ENCODE results near the gene SLC47A1. TPM values are rescaled to one million over a fixed set of nuclear protein-coding genes. Genes with fewer than 3 reads are reported as not detected.
A peak's percentile ranks its signal among the peaks of the same experiment; 100 is the strongest.

Gene SLC47A1
- total and polyA plus RNA-seq, 2 of the 13 experiments (the other 11 are each of a cell fraction or from before 2014, with no cell fraction given) = 42.1 to 67.5 TPM

DNA sequence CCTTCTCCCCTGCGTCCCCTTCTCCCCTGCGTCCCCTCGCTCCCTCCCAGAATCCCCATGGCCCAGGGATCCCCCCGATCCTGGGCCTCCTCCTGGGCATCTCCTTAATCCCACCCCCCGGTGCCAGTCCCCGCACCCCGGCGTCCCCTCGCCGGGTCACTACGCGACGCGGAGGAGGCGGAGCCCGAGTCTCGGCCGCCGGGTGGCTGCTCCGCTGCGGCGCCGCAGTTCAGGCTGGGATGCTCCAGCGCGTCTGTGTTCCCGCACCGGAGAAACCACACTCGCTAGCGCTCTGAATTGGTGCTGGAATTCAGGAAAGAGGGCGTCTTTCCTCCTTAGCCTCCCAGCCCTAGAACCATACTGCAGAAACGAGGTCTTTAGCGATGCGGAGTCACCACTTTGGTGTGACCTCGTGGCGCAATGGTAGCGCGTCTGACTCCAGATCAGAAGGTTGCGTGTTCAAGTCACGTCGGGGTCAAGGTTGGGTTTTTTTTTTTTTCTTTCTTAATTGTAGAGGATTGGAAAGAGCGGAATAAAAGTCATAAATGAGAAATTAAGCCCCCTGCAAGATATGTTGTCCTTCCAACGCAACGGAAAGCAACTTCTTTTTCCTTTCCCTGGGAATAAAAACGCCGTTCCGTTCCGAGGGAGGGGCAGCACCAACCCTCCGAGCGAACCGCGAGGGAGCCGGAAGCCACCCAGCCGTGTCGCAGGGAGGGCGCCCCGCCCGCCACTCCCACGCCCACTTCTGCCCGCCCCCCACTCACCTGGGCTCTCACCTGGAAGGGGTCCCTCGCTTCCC lies 25.7 kb upstream of the SLC47A1 start (continued):
- peak; percentile 39; the same call in 1 of the 2 replicates for TF ChIP-seq ZNF629 (CRISPR knock-in tag; conservative IDR thresholded peaks at IDR 0.05)
- 0 out of 2 replicates have a peak, but pooled peaks have one; percentile 51 for TF ChIP-seq MIER2 (CRISPR knock-in tag; IDR thresholded peaks at IDR 0.05)
- no peak for TF ChIP-seq ZNF207 (IDR thresholded peaks at IDR 0.05; ENCODE audit: borderline replicate concordance)
- TF ChIP-seq FOXA1 (IDR thresholded peaks at IDR 0.05) = no peak
- TF ChIP-seq FOXA1 (CRISPR knock-in tag; IDR thresholded peaks at IDR 0.05) = no peak
- TF ChIP-seq, protein P1, sequence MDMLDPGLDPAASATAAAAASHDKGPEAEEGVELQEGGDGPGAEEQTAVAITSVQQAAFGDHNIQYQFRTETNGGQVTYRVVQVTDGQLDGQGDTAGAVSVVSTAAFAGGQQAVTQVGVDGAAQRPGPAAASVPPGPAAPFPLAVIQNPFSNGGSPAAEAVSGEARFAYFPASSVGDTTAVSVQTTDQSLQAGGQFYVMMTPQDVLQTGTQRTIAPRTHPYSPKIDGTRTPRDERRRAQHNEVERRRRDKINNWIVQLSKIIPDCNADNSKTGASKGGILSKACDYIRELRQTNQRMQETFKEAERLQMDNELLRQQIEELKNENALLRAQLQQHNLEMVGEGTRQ (IDR thresholded peaks at IDR 0.05; ENCODE audit: low read depth, low read length) = no peak
- TF ChIP-seq, protein P1 (CRISPR knock-in tag; IDR thresholded peaks at IDR 0.05; ENCODE audit: borderline replicate concordance) = no peak
- TF ChIP-seq, protein P2, sequence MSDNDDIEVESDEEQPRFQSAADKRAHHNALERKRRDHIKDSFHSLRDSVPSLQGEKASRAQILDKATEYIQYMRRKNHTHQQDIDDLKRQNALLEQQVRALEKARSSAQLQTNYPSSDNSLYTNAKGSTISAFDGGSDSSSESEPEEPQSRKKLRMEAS (IDR thresholded peaks at IDR 0.05) = peak; percentile 84
- TF ChIP-seq CBX2 (IDR thresholded peaks at IDR 0.05; ENCODE audit: low read depth, low read length) = no peak
- no peak for TF ChIP-seq CBX2 (CRISPR knock-in tag; IDR thresholded peaks at IDR 0.05; ENCODE audit: low read depth)
- no peak; the same call in 1 of the 2 replicates for TF ChIP-seq ZNF775 (CRISPR knock-in tag; IDR thresholded peaks at IDR 0.05; ENCODE audit: borderline replicate concordance)
- no peak for TF ChIP-seq TBX3 (IDR thresholded peaks at IDR 0.05; ENCODE audit: borderline replicate concordance)
- no peak for TF ChIP-seq ZNF33B (CRISPR knock-in tag; IDR thresholded peaks at IDR 0.05)
- TF ChIP-seq KLF11 (CRISPR knock-in tag; IDR thresholded peaks at IDR 0.05) = 0 out of 2 replicates have a peak, but pooled peaks have one; percentile 61
- TF ChIP-seq, protein P3, sequence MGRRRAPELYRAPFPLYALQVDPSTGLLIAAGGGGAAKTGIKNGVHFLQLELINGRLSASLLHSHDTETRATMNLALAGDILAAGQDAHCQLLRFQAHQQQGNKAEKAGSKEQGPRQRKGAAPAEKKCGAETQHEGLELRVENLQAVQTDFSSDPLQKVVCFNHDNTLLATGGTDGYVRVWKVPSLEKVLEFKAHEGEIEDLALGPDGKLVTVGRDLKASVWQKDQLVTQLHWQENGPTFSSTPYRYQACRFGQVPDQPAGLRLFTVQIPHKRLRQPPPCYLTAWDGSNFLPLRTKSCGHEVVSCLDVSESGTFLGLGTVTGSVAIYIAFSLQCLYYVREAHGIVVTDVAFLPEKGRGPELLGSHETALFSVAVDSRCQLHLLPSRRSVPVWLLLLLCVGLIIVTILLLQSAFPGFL (CRISPR knock-in tag; IDR thresholded peaks at IDR 0.05) = no peak
- peak; percentile 59; the same call in 1 of the 2 replicates for TF ChIP-seq TBX2 (CRISPR knock-in tag; IDR thresholded peaks at IDR 0.05; ENCODE audit: borderline replicate concordance)
- peak; percentile 56; the same call in 1 of the 2 replicates for TF ChIP-seq HOXA5 (CRISPR knock-in tag; IDR thresholded peaks at IDR 0.05)
- TF ChIP-seq BHLHE40 (IDR thresholded peaks at IDR 0.05; ENCODE audit: low read length) = no peak
- TF ChIP-seq JDP2 (CRISPR knock-in tag; IDR thresholded peaks at IDR 0.05; ENCODE audit: borderline replicate concordance) = no peak
- TF ChIP-seq, protein P4, sequence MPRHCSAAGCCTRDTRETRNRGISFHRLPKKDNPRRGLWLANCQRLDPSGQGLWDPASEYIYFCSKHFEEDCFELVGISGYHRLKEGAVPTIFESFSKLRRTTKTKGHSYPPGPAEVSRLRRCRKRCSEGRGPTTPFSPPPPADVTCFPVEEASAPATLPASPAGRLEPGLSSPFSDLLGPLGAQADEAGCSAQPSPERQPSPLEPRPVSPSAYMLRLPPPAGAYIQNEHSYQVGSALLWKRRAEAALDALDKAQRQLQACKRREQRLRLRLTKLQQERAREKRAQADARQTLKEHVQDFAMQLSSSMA (CRISPR knock-in tag; IDR thresholded peaks at IDR 0.05) = no peak
- TF ChIP-seq SUZ12 (IDR thresholded peaks at IDR 0.05; ENCODE audit: low read depth, low read length) = no peak
- 0 out of 2 replicates have a peak, but pooled peaks have one; percentile 64 for TF ChIP-seq HES4 (CRISPR knock-in tag; IDR thresholded peaks at IDR 0.05; ENCODE audit: borderline replicate concordance)
- TF ChIP-seq ZNF232 (CRISPR knock-in tag; IDR thresholded peaks at IDR 0.05; ENCODE audit: borderline replicate concordance) = peak; percentile 76; the same call in 1 of the 2 replicates
- peak; percentile 61; the same call in 1 of the 2 replicates for TF ChIP-seq RARA (CRISPR knock-in tag; IDR thresholded peaks at IDR 0.05)
- no peak for TF ChIP-seq POLR2G (IDR thresholded peaks at IDR 0.05; ENCODE audit: low read depth, low read length)
